Measurements from ENCODE around the gene SOX12.

DNA sequence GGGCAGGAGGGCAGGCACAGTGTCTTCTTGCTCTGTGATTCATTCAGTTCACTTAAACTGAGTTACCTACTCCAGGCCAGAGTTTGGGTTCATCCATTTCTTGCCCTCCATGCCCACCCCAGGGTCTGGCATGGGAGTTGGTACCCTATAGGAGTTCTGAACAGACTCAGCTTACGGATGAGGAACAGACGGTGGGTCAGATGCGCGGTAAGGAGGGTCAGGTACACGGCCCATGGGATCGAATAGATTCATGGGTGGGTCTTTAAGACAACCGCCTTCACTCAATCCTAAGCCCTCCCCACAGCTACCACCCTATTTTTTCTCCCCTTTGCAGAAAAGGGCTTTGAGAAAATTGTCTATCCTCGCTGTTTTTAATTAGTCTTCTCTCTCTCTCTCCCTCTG lies 42.1 kb downstream of the SOX12 start:
- TF ChIP-seq, protein P1, sequence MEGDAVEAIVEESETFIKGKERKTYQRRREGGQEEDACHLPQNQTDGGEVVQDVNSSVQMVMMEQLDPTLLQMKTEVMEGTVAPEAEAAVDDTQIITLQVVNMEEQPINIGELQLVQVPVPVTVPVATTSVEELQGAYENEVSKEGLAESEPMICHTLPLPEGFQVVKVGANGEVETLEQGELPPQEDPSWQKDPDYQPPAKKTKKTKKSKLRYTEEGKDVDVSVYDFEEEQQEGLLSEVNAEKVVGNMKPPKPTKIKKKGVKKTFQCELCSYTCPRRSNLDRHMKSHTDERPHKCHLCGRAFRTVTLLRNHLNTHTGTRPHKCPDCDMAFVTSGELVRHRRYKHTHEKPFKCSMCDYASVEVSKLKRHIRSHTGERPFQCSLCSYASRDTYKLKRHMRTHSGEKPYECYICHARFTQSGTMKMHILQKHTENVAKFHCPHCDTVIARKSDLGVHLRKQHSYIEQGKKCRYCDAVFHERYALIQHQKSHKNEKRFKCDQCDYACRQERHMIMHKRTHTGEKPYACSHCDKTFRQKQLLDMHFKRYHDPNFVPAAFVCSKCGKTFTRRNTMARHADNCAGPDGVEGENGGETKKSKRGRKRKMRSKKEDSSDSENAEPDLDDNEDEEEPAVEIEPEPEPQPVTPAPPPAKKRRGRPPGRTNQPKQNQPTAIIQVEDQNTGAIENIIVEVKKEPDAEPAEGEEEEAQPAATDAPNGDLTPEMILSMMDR (IDR thresholded peaks at IDR 0.05; ENCODE audit: low read length): no peak
- no peak for TF ChIP-seq EZH2phosphoT487 (IDR thresholded peaks at IDR 0.05; ENCODE audit: low read length)

Measured in MM.1S (cell line).